WTC11 (cell line): ENCODE results near the gene NEDD4L. TPM values are rescaled to one million over a fixed set of nuclear protein-coding genes. Genes with fewer than 3 reads are reported as not detected.

Experiments used
- ATAC-seq: fragments of 200-7000 bp; cut with Tn5 transposase; 2 replicates; pipeline ENCODE4 v1.10.0; 2021; ENCODE audit warnings: mild to moderate bottlenecking, moderate library complexity
- CTCF ChIA-PET: fragments of 300-600 bp; sonication (Branson Sonifier 250); formaldehyde crosslinking; loops from one replicate; lab custom pipeline; 2021; ENCODE audit warnings: antibody characterized with exemption; lab: Charles Lee
- POLR2A ChIA-PET: fragments of 350-600 bp; sonication (Branson Sonifier 250); formaldehyde crosslinking; loops from one replicate; lab custom pipeline; 2021; ENCODE audit warnings: antibody characterized with exemption; lab: Charles Lee
- DNase-seq: peaks from one replicate; pipeline ENCODE4 v3.0.0; 2021; ENCODE audit warnings: low spot score
- H3K27ac Mint-ChIP-seq: 2 replicates; pipeline ENCODE4 v1.8.0; 2021; ENCODE audit warnings: mixed read lengths
- H3K27me3 Mint-ChIP-seq: 2 replicates; pipeline ENCODE4 v1.8.0; 2021; ENCODE audit warnings: low read depth, mild to moderate bottlenecking, moderate library complexity, mixed read lengths
- H3K36me3 Mint-ChIP-seq: 2 replicates; pipeline ENCODE4 v1.8.0; 2021; ENCODE audit warnings: mixed read lengths
- H3K4me1 Mint-ChIP-seq: 2 replicates; pipeline ENCODE4 v1.8.0; 2022; ENCODE audit warnings: mixed read lengths
- H3K4me3 Mint-ChIP-seq: 2 replicates; pipeline ENCODE4 v1.8.0; 2021; ENCODE audit warnings: mild to moderate bottlenecking, moderate library complexity, mixed read lengths
- H3K9me3 Mint-ChIP-seq: 2 replicates; pipeline ENCODE4 v1.8.0; 2021; ENCODE audit warnings: mixed read lengths
- AFF4 ChIP-seq: sonication (generic); formaldehyde crosslinking; IDR thresholded peaks from 2 replicates; pipeline ENCODE4 v1.8.1; 2023; ENCODE audit warnings: mild to moderate bottlenecking, missing genetic modification reagents, borderline replicate concordance
- CREM ChIP-seq: sonication (generic); formaldehyde crosslinking; IDR thresholded peaks from 2 replicates; pipeline ENCODE4 v1.8.1; 2022; ENCODE audit warnings: mild to moderate bottlenecking, missing genetic modification reagents, moderate library complexity
- E2F4 ChIP-seq: sonication (generic); formaldehyde crosslinking; IDR thresholded peaks from 2 replicates; pipeline ENCODE4 v1.8.1; 2022; ENCODE audit warnings: low read depth, mild to moderate bottlenecking, moderate library complexity, missing genetic modification reagents, borderline replicate concordance
- ELF4 ChIP-seq: sonication (generic); formaldehyde crosslinking; IDR thresholded peaks from 2 replicates; pipeline ENCODE4 v1.8.1; 2022; ENCODE audit warnings: low read depth, mild to moderate bottlenecking, moderate library complexity, missing genetic modification reagents
- ERG ChIP-seq: fragments of 250-450 bp; sonication (Bioruptor Pico); IDR thresholded peaks from 2 replicates; pipeline ENCODE4 v1.8.0; 2021; ENCODE audit warnings: mild to moderate bottlenecking
- ESRRA ChIP-seq: sonication (generic); formaldehyde crosslinking; IDR thresholded peaks from 2 replicates; pipeline ENCODE4 v1.8.1; 2022; ENCODE audit warnings: mild to moderate bottlenecking, missing genetic modification reagents, borderline replicate concordance
- ETV6 ChIP-seq: sonication (generic); formaldehyde crosslinking; IDR thresholded peaks from 2 replicates; pipeline ENCODE4 v1.8.1; 2022; ENCODE audit warnings: mild to moderate bottlenecking, missing genetic modification reagents
- IRF1 ChIP-seq: sonication (generic); formaldehyde crosslinking; IDR thresholded peaks from 2 replicates; pipeline ENCODE4 v1.8.0; 2023; ENCODE audit warnings: missing genetic modification reagents
- IRF2 ChIP-seq: sonication (generic); formaldehyde crosslinking; IDR thresholded peaks from 2 replicates; pipeline ENCODE4 v1.8.0; 2022; ENCODE audit warnings: low read depth, missing genetic modification reagents, borderline replicate concordance
- KAT7 ChIP-seq: sonication (generic); formaldehyde crosslinking; IDR thresholded peaks from 2 replicates; pipeline ENCODE4 v1.8.1; 2023; ENCODE audit warnings: missing genetic modification reagents, mild to moderate bottlenecking, borderline replicate concordance
- MYBL2 ChIP-seq: sonication (generic); formaldehyde crosslinking; IDR thresholded peaks from 2 replicates; pipeline ENCODE4 v1.8.1; 2023; ENCODE audit warnings: mild to moderate bottlenecking, moderate library complexity, missing genetic modification reagents
- NFYB ChIP-seq: sonication (generic); formaldehyde crosslinking; conservative IDR thresholded peaks from 2 replicates; pipeline ENCODE4 v1.8.0; 2022; ENCODE audit warnings: low read depth, missing genetic modification reagents
- ZNF121 ChIP-seq: sonication (generic); formaldehyde crosslinking; IDR thresholded peaks from 2 replicates; pipeline ENCODE4 v1.8.0; 2023; ENCODE audit warnings: missing genetic modification reagents
- ZNF263 ChIP-seq: sonication (generic); formaldehyde crosslinking; IDR thresholded peaks from 2 replicates; pipeline ENCODE4 v1.8.1; 2022; ENCODE audit warnings: low read depth, mild to moderate bottlenecking, moderate library complexity, missing genetic modification reagents
- ZNF317 ChIP-seq: sonication (generic); formaldehyde crosslinking; IDR thresholded peaks from 2 replicates; pipeline ENCODE4 v1.8.1; 2023; ENCODE audit warnings: low read depth, mild to moderate bottlenecking, moderate library complexity, missing genetic modification reagents, borderline replicate concordance
- ZNF396 ChIP-seq: fragments of 250-450 bp; sonication (Bioruptor Pico); IDR thresholded peaks from 2 replicates; pipeline ENCODE4 v1.8.0; 2021; ENCODE audit warnings: mild to moderate bottlenecking, moderate library complexity, borderline replicate concordance
- ZNF423 ChIP-seq: fragments of 250-450 bp; sonication (Bioruptor Pico); IDR thresholded peaks from 2 replicates; pipeline ENCODE4 v2.1.2; 2022; ENCODE audit warnings: mild to moderate bottlenecking, moderate library complexity
- total RNA-seq: library from RNA; stranded (reverse); gene quantifications from 3 replicates; pipeline ENCODE4 v1.2.3, GENCODE V29; 2021
- TF ChIP-seq, protein P1 (sequence below): sonication (generic); formaldehyde crosslinking; IDR thresholded peaks from 2 replicates; pipeline ENCODE4 v1.8.1; 2022; ENCODE audit warnings: mild to moderate bottlenecking, moderate library complexity, missing genetic modification reagents
- TF ChIP-seq, protein P2 (sequence below): sonication (generic); formaldehyde crosslinking; IDR thresholded peaks from 2 replicates; pipeline ENCODE4 v1.8.1; 2022; ENCODE audit warnings: mild to moderate bottlenecking, missing genetic modification reagents, moderate library complexity, borderline replicate concordance

NEDD4L gene
- total RNA-seq, 1 experiment from 2014 or later: 88.0 TPM

DNA sequence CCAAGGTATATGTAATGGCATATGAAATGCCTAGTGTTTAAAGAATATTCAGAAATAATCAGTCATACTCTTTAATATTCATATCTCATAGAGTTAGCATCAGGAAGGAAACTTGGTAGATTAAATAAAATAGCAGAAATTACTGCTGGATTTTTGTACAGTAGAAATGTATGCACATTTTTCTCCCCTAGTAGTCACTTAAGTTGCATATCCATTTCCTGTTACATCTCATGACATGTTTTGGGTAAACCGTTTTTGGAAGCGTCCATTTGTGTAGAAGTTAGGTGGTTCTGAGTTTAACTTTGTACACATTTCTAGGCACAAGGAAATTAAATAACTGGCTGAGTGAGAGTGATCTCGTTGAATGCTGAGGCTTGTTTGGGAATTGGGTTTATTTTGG is 21.9 kb downstream of the NEDD4L start:
- Mint-ChIP-seq H3K36me3 (peaks cover 2% of the 10 kb centered on the region; the same call in 1 of the 2 replicates), H3K27ac (no peak overlapping the region), H3K27me3 (no peaks in the 10 kb centered on the region), H3K4me3 (no peak overlapping the region), H3K9me3 (no peaks in the 10 kb centered on the region), H3K4me1 (peaks cover 47% of the 10 kb centered on the region)
- CTCF ChIA-PET: interaction anchor here (1.5 kb wide), 1 partner anchor 56 kb away, joined by 5 read pairs; no protein-coding TSS in a partner anchor
- POLR2A ChIA-PET: no interaction called here
- ATAC-seq (no peak), DNase-seq (no peak)
- no peak for TF ChIP-seq E2F4 (CRISPR knock-in tag)
- no peak for TF ChIP-seq IRF1 (CRISPR knock-in tag)
- TF ChIP-seq ZNF396 (CRISPR knock-in tag): no peak
- TF ChIP-seq ELF4: no peak
- no peak for TF ChIP-seq ETV6 (CRISPR knock-in tag)
- TF ChIP-seq, protein P1, sequence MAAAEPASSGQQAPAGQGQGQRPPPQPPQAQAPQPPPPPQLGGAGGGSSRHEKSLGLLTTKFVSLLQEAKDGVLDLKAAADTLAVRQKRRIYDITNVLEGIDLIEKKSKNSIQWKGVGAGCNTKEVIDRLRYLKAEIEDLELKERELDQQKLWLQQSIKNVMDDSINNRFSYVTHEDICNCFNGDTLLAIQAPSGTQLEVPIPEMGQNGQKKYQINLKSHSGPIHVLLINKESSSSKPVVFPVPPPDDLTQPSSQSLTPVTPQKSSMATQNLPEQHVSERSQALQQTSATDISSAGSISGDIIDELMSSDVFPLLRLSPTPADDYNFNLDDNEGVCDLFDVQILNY (CRISPR knock-in tag): no peak
- TF ChIP-seq, protein P2, sequence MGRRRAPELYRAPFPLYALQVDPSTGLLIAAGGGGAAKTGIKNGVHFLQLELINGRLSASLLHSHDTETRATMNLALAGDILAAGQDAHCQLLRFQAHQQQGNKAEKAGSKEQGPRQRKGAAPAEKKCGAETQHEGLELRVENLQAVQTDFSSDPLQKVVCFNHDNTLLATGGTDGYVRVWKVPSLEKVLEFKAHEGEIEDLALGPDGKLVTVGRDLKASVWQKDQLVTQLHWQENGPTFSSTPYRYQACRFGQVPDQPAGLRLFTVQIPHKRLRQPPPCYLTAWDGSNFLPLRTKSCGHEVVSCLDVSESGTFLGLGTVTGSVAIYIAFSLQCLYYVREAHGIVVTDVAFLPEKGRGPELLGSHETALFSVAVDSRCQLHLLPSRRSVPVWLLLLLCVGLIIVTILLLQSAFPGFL (CRISPR knock-in tag): no peak
- no peak for TF ChIP-seq ESRRA (CRISPR knock-in tag)
- TF ChIP-seq ZNF263 (CRISPR knock-in tag): no peak
- TF ChIP-seq MYBL2 (CRISPR knock-in tag): no peak
- TF ChIP-seq CREM (CRISPR knock-in tag): no peak
- TF ChIP-seq KAT7 (CRISPR knock-in tag): no peak
- TF ChIP-seq IRF2 (CRISPR knock-in tag): no peak
- no peak for TF ChIP-seq ZNF423 (CRISPR knock-in tag)
- no peak for TF ChIP-seq ZNF121 (CRISPR knock-in tag)
- no peak for TF ChIP-seq NFYB (CRISPR knock-in tag)
- TF ChIP-seq AFF4 (CRISPR knock-in tag): no peak
- TF ChIP-seq ERG (CRISPR knock-in tag): no peak
- no peak for TF ChIP-seq ZNF317 (CRISPR knock-in tag)
